Chondrocyte (in vitro differentiated cells): ENCODE measurements around the gene ILF3. TPM values are rescaled to one million over a fixed set of nuclear protein-coding genes. Genes with fewer than 3 reads are reported as not detected.

ENCODE experiments used
- DNase-seq: peaks from one replicate; pipeline ENCODE4 v3.0.0; 2021; ENCODE audit warnings: mixed read lengths, low spot score
- H3K27ac Mint-ChIP-seq: one replicate; pipeline ENCODE4 v1.8.0; 2021; ENCODE audit warnings: mild to moderate bottlenecking, moderate library complexity, mixed read lengths; ENCODE audit not compliant: unreplicated experiment
- H3K27me3 Mint-ChIP-seq: 2 replicates; pipeline ENCODE4 v1.8.0; 2021; ENCODE audit warnings: low read depth, mixed read lengths
- H3K36me3 Mint-ChIP-seq: 2 replicates; pipeline ENCODE4 v1.8.0; 2021; ENCODE audit warnings: low read depth, mixed read lengths
- H3K4me1 Mint-ChIP-seq: 2 replicates; pipeline ENCODE4 v1.8.0; 2021; ENCODE audit warnings: low read depth, mild to moderate bottlenecking, mixed read lengths
- H3K4me3 Mint-ChIP-seq: one replicate; pipeline ENCODE4 v1.8.0; 2021; ENCODE audit warnings: mild to moderate bottlenecking, moderate library complexity, mixed read lengths; ENCODE audit not compliant: unreplicated experiment
- H3K9me3 Mint-ChIP-seq: 2 replicates; pipeline ENCODE4 v1.8.0; 2021; ENCODE audit warnings: low read depth, mixed read lengths
- total RNA-seq: library from RNA; stranded (reverse); gene quantifications from 3 replicates; pipeline ENCODE4 v1.2.1, GENCODE V29; 2021
- TF ChIP-seq, protein P1 (sequence below): fragments of 200-600 bp; sonication (generic); IDR thresholded peaks from 2 replicates; pipeline ENCODE4 v1.5.0; 2021; ENCODE audit warnings: antibody characterized with exemption, mild to moderate bottlenecking, moderate library complexity

ILF3 gene
- total RNA-seq, 1 donor from 2014 or later, result 156 TPM

DNA sequence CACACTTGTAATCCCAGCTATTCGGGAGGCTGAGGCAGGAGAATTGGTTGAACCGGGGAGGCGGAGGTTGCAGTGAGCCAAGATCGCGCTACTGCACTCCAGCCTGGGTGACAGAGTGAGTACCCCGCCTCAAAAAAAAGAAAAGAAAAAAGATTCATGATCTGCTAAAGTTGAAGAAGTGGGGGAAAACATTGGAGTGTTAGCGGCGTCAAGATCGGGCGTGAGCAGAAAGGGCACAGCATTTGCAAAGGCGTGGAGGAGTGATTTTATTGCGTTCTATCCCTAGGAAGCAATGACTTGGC lies 62.9 kb downstream of the ILF3 start:
- Mint-ChIP-seq H3K36me3 (peaks cover 4% of the 10 kb centered on the region), H3K27ac (peak overlapping the region; percentile 81), H3K4me1 (peaks cover 24% of the 10 kb centered on the region), H3K27me3 (no peaks in the 10 kb centered on the region), H3K4me3 (peak overlapping the region; percentile 65), H3K9me3 (no peaks in the 10 kb centered on the region)
- TF ChIP-seq, protein P1, sequence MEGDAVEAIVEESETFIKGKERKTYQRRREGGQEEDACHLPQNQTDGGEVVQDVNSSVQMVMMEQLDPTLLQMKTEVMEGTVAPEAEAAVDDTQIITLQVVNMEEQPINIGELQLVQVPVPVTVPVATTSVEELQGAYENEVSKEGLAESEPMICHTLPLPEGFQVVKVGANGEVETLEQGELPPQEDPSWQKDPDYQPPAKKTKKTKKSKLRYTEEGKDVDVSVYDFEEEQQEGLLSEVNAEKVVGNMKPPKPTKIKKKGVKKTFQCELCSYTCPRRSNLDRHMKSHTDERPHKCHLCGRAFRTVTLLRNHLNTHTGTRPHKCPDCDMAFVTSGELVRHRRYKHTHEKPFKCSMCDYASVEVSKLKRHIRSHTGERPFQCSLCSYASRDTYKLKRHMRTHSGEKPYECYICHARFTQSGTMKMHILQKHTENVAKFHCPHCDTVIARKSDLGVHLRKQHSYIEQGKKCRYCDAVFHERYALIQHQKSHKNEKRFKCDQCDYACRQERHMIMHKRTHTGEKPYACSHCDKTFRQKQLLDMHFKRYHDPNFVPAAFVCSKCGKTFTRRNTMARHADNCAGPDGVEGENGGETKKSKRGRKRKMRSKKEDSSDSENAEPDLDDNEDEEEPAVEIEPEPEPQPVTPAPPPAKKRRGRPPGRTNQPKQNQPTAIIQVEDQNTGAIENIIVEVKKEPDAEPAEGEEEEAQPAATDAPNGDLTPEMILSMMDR, result no peak
- no peak for DNase-seq

DNA sequence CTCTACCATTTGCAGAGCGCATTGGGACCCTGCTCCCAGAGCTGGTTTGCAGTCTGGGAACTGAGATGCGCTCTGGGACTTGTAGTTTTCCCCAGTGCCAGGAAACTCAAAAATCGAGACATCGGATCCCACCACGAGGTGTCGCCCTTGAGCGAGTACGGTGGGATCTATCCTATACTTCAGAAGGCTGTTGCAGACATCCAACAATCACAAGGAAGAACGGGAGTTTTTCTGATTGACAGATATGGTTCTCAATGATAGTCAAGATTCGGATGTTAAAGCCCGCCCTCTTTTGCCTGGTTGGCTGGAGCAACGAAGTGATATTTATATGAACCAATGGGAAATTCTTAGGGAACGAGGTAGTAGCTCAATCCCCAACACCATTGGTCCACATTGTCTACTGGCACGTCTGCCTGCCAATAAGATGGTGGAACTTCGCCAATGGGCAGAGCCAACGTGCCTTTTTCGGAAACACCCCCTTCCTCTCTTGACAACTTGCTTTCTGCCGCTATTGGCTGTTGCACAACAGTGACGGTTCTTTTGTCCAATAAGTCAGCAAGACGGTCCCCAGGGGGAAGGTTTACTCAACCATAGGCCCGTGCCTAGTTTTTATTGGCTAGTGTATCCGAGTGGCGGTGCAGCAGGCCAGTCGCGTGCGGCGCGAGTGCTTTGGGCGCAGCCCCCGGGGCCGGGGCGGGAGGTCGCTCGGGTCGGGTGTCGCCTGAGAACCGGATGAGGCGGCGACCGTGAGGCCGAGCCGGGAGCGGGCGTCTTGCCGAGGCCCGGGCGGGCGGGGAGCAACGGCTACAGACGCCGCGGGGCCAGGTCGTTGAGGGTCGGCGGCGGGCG lies 63.4 kb downstream of the ILF3 start, which contains the start of gene DNM2:
TSS of gene DNM2 (plus strand) at position 724 of the 849 bp plus-strand sequence. CDS start 164 bp downstream, outside the sequence.
- H3K9me3 Mint-ChIP-seq, result no peaks in the 10 kb centered on the region
- peaks cover 4% of the 10 kb centered on the region for H3K36me3 Mint-ChIP-seq
- peaks cover 24% of the 10 kb centered on the region for H3K4me1 Mint-ChIP-seq
- no peaks in the 10 kb centered on the region for H3K27me3 Mint-ChIP-seq
- H3K4me3 Mint-ChIP-seq, result peak within 1 kb of the TSS; percentile 96
- H3K27ac Mint-ChIP-seq, result peak within 1 kb of the TSS; percentile 94
- peak; percentile 98 for DNase-seq
- TF ChIP-seq, protein P1, result peak; percentile 89

DNA sequence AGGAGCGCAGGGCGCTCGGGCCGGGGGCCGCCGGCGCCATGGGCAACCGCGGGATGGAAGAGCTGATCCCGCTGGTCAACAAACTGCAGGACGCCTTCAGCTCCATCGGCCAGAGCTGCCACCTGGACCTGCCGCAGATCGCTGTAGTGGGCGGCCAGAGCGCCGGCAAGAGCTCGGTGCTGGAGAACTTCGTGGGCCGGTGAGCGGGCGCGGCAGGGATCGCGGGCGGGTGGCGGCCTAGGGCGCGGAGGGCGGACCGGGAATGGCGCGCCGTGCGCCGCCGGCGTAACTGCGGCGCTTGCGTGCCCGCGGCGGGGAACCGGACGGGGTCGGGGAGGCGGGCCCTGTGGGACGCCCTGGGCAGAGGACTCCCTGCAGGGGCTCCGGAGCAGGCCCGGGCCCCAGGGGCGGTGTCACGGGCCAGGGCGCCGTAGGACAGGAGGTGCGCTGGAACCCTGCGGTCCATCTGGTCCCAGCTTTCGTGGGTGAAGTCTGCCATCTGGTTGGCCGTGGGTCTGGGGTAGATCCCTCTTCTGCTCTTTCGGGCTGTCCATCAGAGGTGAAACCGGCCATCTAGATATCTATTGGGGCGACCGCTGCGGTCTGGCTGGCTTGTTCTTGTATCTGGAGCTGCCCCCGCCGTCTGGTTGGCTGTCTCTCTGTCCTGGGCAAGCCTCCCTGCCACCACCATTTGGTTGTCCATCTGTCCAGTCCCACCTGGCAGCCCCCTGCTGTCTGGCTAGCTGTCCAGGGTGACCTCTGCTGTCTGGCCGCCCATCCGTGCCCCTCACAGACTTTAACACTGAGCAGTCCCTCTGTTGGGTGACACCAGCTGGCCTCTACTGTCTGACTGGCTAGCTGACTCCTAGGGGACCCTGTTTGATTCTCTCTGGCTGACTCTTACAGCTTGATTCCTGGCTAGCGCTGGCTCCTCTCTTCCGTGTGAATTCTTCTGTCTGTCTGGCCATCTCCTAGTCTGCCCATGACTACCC lies 64.4 kb downstream of the ILF3 start:
- H3K4me3 Mint-ChIP-seq, result peak overlapping the region; percentile 96
- no peaks in the 10 kb centered on the region for H3K9me3 Mint-ChIP-seq
- H3K36me3 Mint-ChIP-seq, result peaks cover 4% of the 10 kb centered on the region
- H3K4me1 Mint-ChIP-seq, result peaks cover 24% of the 10 kb centered on the region
- TF ChIP-seq, protein P1, result no peak
- peak overlapping the region; percentile 94 for H3K27ac Mint-ChIP-seq
- DNase-seq, result no peak
- H3K27me3 Mint-ChIP-seq, result no peaks in the 10 kb centered on the region

DNA sequence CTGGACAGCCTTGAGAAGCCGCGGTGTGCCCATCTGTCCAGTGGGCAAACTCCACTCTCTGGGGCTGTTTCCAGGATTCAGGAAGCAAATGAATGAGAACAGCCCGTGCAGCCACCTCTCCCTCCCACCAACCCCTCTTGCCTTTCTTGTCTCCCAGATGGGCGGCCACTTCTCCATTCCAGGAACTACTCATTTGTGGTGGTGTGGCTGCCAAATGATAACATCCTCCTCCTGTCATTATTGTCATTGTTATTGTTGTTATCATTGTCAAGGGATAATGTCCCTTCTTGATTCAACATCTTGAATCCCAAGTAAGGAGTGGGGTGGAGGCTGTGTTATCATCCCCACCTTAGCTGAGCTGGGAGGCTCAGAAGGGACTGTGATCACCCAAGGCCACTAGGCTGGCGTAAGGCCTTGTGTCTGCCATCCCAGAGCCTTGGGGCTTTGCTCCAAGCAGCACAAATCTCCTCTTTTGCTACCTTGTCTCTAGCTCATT lies 65.4 kb downstream of the ILF3 start:
- TF ChIP-seq, protein P1, result no peak
- peak overlapping the region; percentile 94 for H3K27ac Mint-ChIP-seq
- H3K9me3 Mint-ChIP-seq, result no peaks in the 10 kb centered on the region
- no peaks in the 10 kb centered on the region for H3K27me3 Mint-ChIP-seq
- H3K4me3 Mint-ChIP-seq, result peak overlapping the region; percentile 96
- no peak for DNase-seq
- no peaks in the 10 kb centered on the region for H3K36me3 Mint-ChIP-seq
- peaks cover 28% of the 10 kb centered on the region for H3K4me1 Mint-ChIP-seq

DNA sequence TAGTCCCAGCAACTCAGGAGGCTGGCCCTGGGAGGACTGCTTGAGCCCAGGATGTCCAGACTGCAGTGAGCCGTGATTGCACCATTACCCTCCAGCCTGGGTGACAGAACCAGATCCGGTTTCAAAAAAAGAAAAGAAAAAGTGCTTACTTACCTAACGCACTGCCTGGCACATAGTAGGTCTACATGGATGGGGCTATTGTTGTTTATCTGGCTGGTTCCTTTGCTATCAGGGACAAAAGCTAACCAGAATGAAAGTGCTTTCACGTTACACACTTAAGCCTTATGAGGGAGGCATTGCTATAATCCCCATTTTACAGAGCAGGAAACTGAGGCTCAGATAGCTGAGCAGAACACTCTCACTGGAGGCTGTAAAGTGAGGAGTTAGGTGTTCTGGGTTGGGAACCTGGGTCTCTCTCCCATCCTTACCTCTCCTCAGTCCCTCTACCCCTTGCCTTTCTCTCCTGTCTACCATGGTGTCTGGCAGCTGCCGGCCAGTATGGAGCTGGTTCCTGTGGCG lies 66.5 kb downstream of the ILF3 start:
- H3K27me3 Mint-ChIP-seq, result no peaks in the 10 kb centered on the region
- TF ChIP-seq, protein P1, result no peak
- H3K27ac Mint-ChIP-seq, result no peak overlapping the region
- H3K4me1 Mint-ChIP-seq, result peaks cover 34% of the 10 kb centered on the region
- DNase-seq, result no peak
- H3K9me3 Mint-ChIP-seq, result no peaks in the 10 kb centered on the region
- H3K4me3 Mint-ChIP-seq, result no peak overlapping the region
- no peaks in the 10 kb centered on the region for H3K36me3 Mint-ChIP-seq
